Psoas muscle (tissue), 8 donors: ENCODE results near the gene LRRC8D. TPM values are rescaled to one million over a fixed set of nuclear protein-coding genes. Genes with fewer than 3 reads are reported as not detected.

Experiments used
- ATAC-seq, 4 donors: fragments of 200-7000 bp; cut with Tn5 transposase; one replicate each; pipeline ENCODE4 v1.9.1; 2020; ENCODE audit warnings: moderate library complexity in 3 of 4, mild to moderate bottlenecking in 2 of 4
- DNase-seq, 2 donors: peaks; one replicate each; pipeline ENCODE4 v3.0.0-alpha.2; 2020
- H3K27ac ChIP-seq: fragments of 200-600 bp; one replicate; pipeline ENCODE4 v1.8.0; 2022
- H3K27me3 ChIP-seq, 3 donors: fragments of 200-600 bp in 1 of 3; one replicate each; pipeline versions ENCODE4 v1.6.1 to v1.8.0; 2013 to 2022; ENCODE audit warnings: low read length in 2 of 3, mild to moderate bottlenecking in 2 of 3, moderate library complexity in 1 of 3; ENCODE audit not compliant: insufficient read depth in 3 of 3
- H3K36me3 ChIP-seq, 2 donors: fragments of 200-600 bp in 1 of 2; one replicate each; pipeline versions ENCODE4 v1.6.1 to v1.8.0; 2013 to 2022; ENCODE audit warnings: low read depth in 1 of 2, mild to moderate bottlenecking in 1 of 2, moderate library complexity in 1 of 2; ENCODE audit not compliant: insufficient read depth in 1 of 2
- H3K4me1 ChIP-seq: fragments of 200-600 bp; one replicate; pipeline ENCODE4 v1.8.0; 2022
- H3K4me3 ChIP-seq: fragments of 200-600 bp; one replicate; pipeline ENCODE4 v1.8.0; 2022; ENCODE audit warnings: mild to moderate bottlenecking
- H3K9me3 ChIP-seq: fragments of 200-600 bp; one replicate; pipeline ENCODE4 v1.8.0; 2022
- CTCF ChIP-seq: fragments of 200-600 bp; IDR thresholded peaks from one replicate; pipeline ENCODE4 v1.8.0; 2022; ENCODE audit warnings: antibody characterized with exemption
- WGBS, 3 donors: extraction: QIAGEN DNeasy Blood & Tissue Kit; methylation state at CpG; one replicate each; pipeline versions ENCODE4 v1.1.6 to v1.1.7; 2013; 5-methylcytosine and 5-hydroxymethylcytosine counted together
- intact Hi-C, 2 donors: fragments of 100-400 bp; cut with DNase I; formaldehyde crosslinking; loops; one replicate each; pipeline versions ENCODE4 v1.11.0 to v1.14.2; 2022
- polyA plus RNA-seq, 3 donors: library from polyadenylated mRNA; stranded (reverse); fragments of 200-250 nt; gene quantifications; one replicate each; pipeline ENCODE4 v1.2.3, GENCODE V29; 2013
- total RNA-seq, 4 donors: library from RNA; stranded (reverse); fragmentation: NEBNext Ultra II Directional in 2 of 4; extraction: Animal tissue kit (Norgen Biotek cat#: 25700) in 2 of 4; gene quantifications; one replicate each; pipeline versions ENCODE4 v1.2.1 to v1.2.4, GENCODE V29; 2021 to 2023
- donor health status: healthy with polysubstance abuse.
- donor health status: DM: no; HTN: no; CAD: no; lungs with moderate emphysema.
- donor health status: Bipolar disorder and iron deficiency.
- donor health status: healthy.
- donor health status: DM: yes; HTN: yes; CAD: no.
- donor health status: DM: no; HTN: no; CAD: no.
- donor health status: DM: no; HTN: no; CAD: no.
- donor health status: DM: yes; HTN: yes; CAD: no.

LRRC8D gene
- total and polyA plus RNA-seq, 7 donors = 3.5 to 7.1 (median 5.6) TPM

DNA sequence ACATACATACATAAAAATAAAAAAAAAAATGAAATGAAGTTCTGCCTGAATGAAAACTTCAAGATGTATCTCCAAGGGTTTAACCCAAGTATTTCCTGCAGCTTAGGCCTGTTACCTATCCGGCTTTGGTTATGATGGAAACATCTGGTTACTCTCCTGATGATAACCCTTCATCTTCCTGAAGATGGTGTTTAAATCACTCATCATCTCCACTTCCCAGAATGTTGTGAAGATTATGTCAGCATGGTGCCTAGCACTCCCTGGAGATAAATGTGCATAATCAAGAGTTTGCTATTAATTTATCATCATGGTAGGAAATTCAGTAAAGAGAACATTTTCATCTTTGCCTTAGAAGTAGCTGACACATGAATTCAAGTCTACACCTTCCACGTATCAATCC lies 121.2 kb downstream of the LRRC8D start:
- ATAC-seq (no peak), DNase-seq (no peak)
- H3K4me3 ChIP-seq = no peak overlapping the region
- no peak overlapping the region for H3K27ac ChIP-seq
- intact Hi-C loops = no loop called here
- no peak for TF ChIP-seq CTCF
- H3K4me1 ChIP-seq = peaks cover 8% of the 10 kb centered on the region
- WGBS, 3 donors = 88 to 94% (median 92%) methylated on average over 2 of the region's 2 CpGs
- no peaks in the 10 kb centered on the region for H3K36me3 ChIP-seq
- no peaks in the 10 kb centered on the region for H3K27me3 ChIP-seq
- H3K9me3 ChIP-seq = no peaks in the 10 kb centered on the region

DNA sequence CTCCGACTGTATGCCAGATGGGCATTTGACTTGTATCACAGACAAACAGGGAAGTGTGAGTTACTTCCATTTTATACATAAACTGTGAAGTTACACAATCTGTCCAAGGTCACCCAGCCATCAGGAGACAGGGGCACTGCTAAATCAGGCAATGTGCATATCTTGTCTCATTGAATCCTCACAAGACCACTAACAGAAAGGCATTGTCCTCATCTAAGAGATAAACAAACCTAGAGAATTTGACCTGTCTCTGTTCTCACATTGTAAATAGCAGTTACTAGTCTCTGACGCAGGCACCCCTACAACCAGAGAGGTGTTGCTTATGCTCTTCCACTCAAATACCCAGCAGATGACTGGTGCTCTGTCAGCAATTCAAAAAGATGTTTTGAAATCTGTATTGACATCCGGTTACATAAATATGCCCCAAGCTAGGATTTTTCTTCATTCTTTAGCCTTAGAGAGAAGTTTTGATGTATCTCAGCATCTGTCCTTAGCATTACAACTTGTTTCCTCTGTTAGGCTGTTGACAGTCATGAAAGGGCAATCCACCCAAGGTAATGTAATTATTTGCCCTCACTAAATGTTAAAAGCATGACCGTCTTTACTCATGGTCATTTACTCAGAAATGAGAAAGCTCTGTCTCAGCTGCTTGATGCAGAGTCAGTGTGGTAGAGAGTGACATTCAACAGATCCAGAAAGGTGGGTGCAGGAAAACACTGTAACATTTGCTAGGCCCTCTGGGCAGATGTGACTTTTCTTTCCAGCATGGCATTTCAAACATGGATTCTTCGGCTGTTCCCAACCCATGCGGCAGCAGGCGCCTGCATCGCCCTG lies 122.2 kb downstream of the LRRC8D start:
- peaks cover 2% of the 10 kb centered on the region for H3K4me1 ChIP-seq
- no peak overlapping the region for H3K4me3 ChIP-seq
- 55 to 72% (median 62%) methylated on average over 8 of the region's 8 CpGs for WGBS, 3 donors
- peak in 1 of 4 donors; percentile 46 for ATAC-seq
- DNase-seq = no peak
- H3K36me3 ChIP-seq = no peaks in the 10 kb centered on the region
- no peaks in the 10 kb centered on the region for H3K27me3 ChIP-seq
- H3K27ac ChIP-seq = no peak overlapping the region
- intact Hi-C loops = no loop called here
- H3K9me3 ChIP-seq = no peaks in the 10 kb centered on the region
- TF ChIP-seq CTCF = no peak

GRCh38 chr1:89943846-89944781 lies 123.3 kb downstream of the LRRC8D start:
- Histone ChIP-seq H3K4me3 (no peak overlapping the region), H3K27me3 (no peaks in the 10 kb centered on the region), H3K9me3 (no peaks in the 10 kb centered on the region), H3K27ac (no peak overlapping the region), H3K4me1 (no peaks in the 10 kb centered on the region), H3K36me3 (no peaks in the 10 kb centered on the region)
- DNase-seq (no peak), ATAC-seq (no peak)
- 75 to 79% (median 78%) methylated on average over 5 of the region's 5 CpGs for WGBS, 3 donors
- intact Hi-C loops = no loop called here
- TF ChIP-seq CTCF = no peak

- intact Hi-C loops = no loop called here
- ATAC-seq (peak in 1 of 4 donors; percentile 57), DNase-seq (no peak)
- H3K36me3 ChIP-seq = no peaks in the 10 kb centered on the region
- no peaks in the 10 kb centered on the region for H3K4me1 ChIP-seq
- WGBS, 3 donors = 82 to 89% (median 85%) methylated on average over 5 of the region's 5 CpGs
- H3K4me3 ChIP-seq = no peak overlapping the region
- TF ChIP-seq CTCF = no peak
- no peaks in the 10 kb centered on the region for H3K9me3 ChIP-seq
- H3K27ac ChIP-seq = no peak overlapping the region
- H3K27me3 ChIP-seq = no peaks in the 10 kb centered on the region
These were observed 125.1 kb downstream of the LRRC8D start for GRCh38 chr1:89945852-89946476.
